Measurements from ENCODE around the gene COX7C.
"Not testable (repeated sequence)": the region's sequence is repeated elsewhere in the genome, so short reads cannot be mapped to it uniquely, and the experiment has no call there.

The COX7C gene, protein sequence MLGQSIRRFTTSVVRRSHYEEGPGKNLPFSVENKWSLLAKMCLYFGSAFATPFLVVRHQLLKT

DNA sequence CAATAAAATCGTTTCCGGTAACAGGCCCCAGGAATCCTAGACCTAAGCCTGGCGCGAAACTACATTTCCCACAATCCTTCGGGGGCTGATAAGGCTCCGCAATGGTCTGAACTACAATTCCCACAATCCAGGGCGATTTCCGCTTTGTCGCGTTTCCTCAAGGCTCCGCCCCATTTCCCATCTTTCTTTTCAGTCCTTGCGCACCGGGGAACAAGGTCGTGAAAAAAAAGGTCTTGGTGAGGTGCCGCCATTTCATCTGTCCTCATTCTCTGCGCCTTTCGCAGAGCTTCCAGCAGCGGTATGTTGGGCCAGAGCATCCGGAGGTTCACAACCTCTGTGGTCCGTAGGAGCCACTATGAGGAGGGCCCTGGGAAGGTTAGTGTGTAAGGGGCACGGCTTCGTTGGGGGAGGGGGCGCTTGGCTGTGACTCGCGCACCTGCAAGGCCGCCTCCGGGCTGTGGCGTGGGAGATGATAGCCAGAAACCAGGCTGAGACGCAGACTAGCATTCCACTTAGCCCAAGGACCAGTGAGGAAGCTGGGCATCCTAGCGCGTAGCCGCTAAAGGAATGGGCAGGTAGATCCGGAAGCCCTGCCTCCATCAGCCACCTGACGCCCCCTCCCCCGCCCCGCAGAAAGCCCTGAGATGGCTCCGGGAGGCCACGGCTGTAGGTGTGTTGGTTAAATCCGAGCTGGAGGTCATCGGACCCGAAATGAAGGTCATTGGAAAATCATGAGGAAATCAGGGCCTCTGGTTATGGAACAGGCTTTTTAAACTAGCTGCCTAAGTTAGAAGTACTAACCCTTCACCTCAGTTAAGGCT lies at the start of gene COX7C:
COX7C (plus strand) TSS at position 186 of the 821 bp plus-strand sequence; CDS start at position 301, 115 bp downstream.
- DNase-seq (ENCODE audit: low read depth in 3 of 3), result peak; percentile 80 to 93 (median 81)

DNA sequence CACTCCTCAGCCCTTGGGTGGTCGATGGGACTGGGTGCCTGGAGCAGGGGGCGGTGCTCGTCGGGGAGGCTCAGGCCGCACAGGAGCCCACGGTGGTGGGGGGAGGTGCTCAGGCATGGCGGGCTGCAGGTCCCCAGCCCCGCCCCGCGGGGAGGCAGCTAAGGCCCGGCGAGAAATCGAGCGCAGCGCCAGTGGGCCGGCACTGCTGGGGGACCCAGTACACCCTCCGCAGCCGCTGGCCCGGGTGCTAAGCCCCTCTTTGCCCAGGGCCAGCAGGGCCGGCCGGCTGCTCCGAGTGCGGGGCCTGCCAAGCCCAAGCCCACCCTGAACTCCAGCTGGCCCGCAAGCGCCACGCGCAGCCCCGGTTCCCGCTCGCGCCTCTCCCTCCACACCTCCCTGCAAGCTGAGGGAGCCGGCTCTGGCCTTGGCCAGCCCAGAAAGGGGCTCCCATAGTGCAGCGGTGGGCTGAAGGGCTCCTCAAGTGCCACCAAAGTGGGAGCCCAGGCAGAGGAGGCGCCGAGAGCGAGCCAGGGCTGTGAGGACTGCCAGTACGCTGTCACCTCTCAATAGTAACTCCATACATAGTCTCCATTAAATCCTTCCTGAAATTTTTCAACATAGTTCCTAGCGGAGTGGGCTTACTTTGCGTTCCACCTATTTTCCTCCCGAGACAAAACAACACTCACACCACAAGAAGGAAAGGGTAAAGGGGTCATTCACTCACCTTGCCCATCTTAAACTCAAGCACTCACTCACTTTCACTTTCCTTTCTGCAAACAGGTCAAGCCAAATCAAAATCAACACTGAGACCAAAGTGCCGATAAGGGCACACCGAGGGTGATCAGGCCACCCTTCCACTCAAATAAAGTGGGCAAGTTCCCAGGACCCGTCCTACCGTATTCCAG lies 48.0 kb upstream of the COX7C start:
- not testable (repeated sequence) for DNase-seq (ENCODE audit: low read depth in 3 of 3)

DNA sequence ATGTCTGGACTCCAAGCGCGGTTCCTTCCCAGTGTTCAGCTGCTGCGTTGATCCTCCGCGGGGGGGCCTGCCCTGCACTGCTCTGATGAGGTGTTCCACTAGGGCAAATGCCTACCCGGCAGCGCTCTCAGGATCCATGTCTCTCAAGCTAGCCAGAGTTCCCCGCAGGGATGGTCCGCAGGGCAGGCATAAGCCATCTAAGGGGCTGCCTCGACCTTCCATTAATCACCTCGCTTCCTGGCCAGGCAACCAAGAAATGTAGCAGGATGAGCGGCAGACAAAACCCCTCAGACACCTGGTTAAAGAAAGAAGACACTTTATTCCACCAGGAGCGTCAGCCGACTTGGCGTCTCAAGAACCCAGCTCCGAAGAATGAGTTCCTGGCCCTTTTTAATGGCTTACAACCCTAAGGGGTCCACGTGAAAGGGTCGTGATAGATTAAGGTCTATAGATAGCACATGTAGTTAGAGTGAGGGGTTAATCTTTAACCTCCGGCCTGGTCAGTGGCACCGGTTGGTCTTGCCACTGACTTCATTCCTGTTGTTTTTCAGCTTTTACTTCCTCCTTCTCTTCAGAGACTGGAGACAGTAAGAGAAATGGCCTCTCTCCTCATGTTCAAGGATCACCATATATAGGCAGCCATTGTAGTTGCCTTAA lies 47.2 kb upstream of the COX7C start:
- DNase-seq (ENCODE audit: low read depth in 3 of 3), result no peak

DNA sequence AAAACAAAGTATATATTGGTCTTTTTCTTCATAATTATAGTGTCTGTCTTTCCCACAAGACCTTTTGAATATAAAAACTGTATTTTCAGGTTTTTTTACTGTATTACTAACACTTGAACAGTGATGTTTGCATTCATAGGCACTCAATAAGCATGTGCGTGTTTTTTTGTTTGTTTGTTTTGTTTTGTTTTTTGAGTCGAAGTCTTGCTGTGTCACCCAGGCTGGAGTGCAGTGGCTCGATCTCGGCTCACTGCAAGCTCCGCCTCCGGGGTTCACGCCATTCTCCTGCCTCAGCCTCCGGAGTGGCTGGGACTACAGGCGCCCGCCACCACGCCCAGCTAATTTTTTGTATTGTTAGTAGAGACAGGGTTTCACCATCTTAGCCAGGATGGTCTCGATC lies 46.6 kb upstream of the COX7C start:
- DNase-seq (ENCODE audit: low read depth in 3 of 3), result not testable (repeated sequence)

DNA sequence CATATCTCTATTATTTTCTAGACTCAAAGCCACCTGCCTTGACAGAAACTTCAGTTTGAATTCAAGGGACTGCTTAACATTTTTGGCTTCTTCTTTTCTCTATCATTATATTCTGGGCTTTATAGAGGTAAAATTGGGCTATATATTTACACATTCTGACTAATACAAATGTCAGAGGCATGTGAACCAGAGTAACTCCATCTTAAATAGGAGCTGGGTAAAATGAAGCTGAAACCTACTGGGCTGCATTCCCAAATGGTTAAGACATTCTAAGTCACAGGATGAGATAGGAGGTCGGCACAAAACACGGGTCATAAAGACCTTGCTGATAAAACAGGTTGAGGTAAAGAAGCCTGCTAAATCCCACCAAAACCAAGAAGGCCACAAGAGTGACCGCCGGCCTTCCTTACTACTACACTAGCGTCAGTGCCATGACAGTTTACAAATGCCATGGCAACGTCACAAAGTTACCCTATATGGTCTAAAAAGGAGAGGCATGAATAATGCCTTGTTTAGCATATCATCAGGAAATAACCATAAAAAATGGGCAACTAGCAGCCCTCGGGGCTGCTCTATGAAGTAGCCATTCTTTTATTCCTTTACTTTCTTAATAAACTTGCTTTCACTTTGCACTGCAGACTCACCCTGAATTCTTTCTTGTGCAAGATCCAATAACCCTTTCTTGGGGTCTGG lies 44.8 kb upstream of the COX7C start:
- no peak for DNase-seq (ENCODE audit: low read depth in 3 of 3)

DNA sequence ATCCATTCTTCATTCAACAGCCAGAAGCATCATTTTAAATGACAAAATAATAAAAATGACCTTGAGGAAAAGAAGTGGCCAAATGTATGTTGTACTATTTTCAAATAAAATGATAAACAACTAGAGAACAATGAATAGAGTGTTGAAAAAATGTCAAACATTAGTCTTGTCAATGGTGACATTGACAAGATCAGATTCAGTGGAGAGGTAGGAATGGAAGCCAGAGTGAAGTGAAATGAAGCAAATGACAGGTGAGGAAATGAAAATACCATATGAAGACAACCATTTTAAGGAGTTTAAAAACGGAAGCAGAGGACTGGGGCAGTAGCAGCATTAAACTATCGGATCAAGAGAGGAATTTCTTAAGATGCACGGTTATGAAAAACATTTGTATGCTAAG lies 38.2 kb upstream of the COX7C start:
- no peak for DNase-seq (ENCODE audit: low read depth in 3 of 3)

DNA sequence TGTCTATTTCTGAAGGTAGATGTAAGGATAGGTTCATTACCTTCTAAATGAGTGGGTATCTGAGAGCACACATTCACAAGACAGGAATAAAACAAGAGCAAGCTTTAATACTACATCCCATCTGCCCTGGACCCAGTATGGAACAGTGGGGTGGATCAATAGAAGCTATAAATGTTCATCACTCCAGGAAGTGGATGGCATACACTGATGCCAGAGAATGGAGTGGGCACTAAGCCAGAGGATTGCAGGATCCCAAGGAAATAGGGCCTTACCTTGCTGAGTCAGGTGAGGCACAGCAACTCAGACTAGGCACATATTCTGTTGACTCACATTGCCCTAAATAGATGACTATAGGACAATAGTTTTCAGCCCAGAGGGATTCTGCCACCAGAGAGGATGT lies 21.3 kb upstream of the COX7C start:
- no peak for DNase-seq (ENCODE audit: low read depth in 3 of 3)

DNA sequence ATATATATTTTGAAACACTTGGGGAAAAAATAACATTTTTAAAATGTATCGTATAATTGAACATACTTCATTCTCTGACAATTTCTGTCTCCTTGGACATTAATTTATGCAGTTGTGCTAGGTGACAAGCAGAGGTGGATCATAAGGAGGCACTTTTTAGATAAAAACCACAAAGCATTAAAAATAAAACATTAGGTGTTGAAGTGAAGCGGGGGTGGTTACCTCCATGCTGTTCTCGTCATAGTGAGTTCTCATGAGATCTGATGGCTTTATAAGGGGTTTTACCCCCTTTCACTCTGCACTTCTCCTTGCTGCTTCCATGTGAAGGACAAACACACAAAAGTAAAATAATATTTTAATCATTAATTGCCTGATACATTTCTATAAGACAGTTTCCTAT lies 11.9 kb upstream of the COX7C start:
- no peak for DNase-seq (ENCODE audit: low read depth in 3 of 3)

DNA sequence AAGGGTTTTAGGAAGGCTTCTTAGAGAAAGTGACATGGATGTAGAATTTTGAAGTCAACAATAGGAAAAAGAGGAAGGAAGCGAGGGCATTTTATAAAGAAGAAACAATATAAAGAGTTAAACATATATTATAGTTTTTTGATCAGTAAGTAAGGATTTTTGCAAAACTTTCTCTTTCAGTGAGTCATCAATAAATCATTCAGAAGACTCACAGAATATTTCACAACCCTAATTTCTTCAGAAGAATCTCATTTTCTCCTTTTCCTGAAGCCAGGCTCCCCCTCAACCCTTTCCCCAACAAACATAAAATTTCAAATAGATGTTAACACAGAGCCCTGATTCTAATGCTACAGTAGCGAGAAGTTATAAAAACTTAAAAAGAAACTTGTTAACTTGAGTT lies 4.3 kb upstream of the COX7C start:
- DNase-seq (ENCODE audit: low read depth in 3 of 3), result no peak

DNA sequence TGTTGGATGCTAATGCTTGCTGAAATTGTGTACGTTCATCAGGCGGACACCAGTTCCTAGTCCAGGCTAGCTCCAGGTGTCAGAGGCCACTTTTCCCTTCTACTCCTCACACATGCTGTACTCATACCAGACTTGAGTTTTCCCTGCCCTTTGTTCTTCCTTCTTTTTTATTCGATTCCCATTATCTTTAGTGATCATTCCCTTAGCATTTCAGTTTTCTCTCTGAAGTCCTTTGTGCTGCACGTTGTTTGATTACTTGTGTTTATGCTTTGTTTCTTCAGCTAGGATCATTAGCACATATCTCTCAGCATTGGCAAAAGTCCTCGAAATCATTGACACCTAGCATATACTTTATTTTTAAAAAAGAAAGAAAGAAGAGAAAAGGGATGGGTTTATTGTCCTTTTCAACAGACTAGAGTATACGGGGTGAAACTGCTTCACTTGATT lies 409 bp upstream of the COX7C start:
- DNase-seq (ENCODE audit: low read depth in 3 of 3), result no peak

DNA sequence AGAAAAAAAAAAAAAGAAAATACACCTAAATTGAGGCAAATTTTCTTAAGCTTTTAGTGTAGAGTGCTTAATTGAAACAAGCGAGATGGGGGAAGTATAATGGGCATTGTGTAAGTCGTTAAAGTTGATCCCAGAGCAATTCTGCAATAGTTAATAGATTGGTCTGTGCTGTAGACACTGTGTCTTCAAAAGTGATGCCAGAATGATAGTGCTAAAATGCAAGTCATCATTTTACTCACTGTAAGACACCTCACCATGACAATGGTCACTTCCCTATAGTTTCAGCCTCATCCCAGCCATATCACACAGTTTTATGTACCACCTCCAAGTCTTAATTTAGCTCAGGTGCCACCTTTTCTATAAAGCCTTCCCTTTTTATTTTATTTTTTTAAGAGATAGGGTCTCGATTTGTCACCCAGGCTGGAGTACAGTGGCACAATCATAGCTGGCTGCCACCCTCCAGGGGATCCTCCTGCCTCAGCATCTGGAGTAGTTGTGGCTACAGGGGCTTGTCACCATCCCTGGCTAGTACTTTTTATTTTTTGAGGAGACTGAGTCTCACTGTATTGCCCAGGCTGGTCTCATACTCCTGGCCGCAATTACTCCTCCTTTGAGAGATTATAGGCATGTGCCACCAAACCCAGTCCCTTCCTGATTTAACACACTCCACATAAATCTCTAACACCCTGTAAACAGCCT lies 6.2 kb downstream of the COX7C start:
- no peak for DNase-seq (ENCODE audit: low read depth in 3 of 3)

DNA sequence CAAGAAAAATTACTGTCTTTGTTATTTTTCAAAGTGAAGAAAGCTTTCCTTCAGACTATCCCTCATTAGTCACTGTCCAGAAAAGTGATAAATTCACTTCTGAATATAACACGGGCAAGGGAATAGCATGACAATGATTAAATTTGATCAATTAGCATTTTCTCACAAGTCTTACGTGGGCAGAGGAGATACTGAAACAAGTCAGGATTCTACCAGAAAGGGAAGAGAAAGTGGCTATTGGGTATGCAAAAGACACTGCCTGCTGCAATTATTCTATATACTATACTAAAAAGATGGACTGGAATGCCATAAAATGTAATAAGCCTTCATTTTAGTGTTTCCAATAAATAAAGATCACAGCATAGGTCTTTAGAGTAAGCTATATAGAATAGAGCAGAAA lies 7.4 kb downstream of the COX7C start:
- no peak for DNase-seq (ENCODE audit: low read depth in 3 of 3)

DNA sequence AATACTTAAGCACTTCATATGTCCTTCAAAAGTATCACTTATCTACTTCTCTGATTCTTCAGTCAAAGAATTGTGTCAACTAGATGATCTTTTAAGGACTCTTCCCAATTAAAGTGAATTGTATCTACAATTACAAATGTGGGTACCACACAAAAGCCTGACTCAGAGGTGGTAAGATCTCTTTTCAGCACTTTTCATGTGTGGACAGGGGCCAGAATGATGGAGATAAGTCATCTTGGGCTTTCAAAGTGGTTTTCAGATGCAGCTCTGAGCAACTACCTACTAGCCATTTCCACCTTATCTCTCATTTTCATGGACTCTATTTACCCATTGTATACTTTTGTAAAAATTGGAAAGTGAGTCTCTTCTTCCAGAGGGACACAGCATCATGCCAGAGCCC lies 8.4 kb downstream of the COX7C start:
- DNase-seq (ENCODE audit: low read depth in 3 of 3), result no peak

DNA sequence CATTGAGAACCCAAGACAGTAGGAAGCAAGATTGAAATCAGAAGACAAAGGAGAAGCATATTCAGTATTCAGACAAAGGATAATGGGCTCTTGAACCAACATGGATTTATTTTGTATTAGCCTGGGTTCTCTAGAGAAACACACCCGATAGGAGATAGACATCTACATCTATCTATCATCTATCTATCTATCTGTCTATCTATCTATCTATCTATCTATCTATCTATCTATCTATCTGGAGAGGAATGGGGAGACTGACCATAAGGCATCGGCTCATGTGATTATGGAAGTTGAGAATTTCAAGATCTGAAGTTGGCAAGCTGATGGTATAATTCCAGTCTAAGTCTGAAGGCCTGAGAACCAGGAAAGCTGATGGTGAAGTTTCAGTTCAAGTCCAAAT lies 13.4 kb downstream of the COX7C start:
- DNase-seq (ENCODE audit: low read depth in 3 of 3), result no peak

DNA sequence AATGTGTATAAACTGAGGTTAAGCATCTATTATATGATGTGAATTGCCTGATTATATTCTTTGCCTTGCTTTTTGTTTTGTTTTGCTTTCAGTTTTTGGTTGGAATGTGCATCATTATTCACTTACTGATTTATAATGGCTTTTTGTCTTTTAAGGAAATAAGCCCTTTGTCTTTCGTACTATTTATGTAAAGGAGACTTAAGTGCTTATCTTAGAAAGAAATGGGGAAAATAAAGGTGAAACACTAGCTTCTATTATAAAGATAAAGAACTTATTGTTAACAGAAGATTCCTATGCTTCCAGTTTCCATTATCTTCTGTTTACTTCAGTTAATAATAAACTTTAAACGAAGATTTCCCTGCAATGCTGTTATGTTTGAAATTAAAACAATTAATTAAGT lies 23.3 kb downstream of the COX7C start:
- no peak for DNase-seq (ENCODE audit: low read depth in 3 of 3)

DNA sequence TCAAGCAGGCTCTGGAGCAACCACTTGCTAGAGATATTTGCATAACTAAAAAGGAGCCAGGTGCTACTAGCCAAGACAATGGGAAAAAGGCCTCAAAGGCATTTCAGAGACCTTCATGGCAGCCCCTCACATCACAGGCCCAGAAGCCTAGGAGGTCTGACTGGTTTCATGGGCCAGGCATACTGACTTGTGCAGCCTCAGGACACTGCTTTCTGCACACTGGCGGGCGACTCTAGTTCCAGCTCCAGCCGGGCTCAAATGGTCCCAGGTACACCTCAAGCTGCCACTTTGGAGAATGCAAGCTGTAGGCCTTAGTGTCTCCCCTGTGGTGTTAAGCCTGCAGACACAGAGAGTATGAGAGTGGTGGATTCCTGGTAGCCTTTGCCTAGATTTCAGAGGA lies 27.1 kb downstream of the COX7C start:
- no peak for DNase-seq (ENCODE audit: low read depth in 3 of 3)

DNA sequence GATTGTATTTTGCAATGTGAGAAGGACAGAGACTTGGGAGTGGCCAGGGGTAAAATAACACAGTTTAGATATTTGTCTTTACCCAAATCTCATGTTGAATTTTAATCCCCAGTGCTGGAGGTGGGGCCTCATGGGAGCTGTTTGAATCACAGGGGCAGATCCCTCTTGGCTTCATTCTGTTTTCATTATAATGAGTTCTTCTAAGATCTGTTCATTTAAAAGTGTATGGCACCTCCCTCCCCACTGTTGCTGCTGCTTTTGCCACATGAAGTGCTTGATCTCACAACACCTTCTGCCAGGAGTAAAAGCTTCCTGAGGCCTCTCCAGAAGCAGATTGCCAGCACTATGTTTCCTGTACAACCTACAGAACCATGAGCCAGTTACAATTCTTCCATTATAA lies 28.1 kb downstream of the COX7C start:
- no peak for DNase-seq (ENCODE audit: low read depth in 3 of 3)

DNA sequence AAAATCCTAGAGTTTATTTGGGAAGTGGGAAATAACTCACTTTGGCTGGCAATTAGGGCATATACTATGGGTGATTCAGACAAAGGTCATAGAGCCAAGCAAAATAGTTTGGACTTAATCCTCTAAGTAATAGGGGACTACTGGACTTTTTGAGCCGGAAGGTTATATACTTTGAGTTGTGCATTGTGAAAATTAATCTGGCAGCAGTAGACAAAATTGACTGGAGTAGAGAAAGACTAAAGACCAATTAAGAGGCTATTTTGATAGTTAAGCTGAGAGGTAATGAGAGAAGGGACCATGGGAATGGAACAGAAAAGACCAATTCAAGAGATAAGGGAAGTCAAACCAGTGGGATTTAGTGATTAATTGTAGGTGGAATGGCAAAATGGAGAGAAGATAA lies 28.9 kb downstream of the COX7C start:
- no peak for DNase-seq (ENCODE audit: low read depth in 3 of 3)

DNA sequence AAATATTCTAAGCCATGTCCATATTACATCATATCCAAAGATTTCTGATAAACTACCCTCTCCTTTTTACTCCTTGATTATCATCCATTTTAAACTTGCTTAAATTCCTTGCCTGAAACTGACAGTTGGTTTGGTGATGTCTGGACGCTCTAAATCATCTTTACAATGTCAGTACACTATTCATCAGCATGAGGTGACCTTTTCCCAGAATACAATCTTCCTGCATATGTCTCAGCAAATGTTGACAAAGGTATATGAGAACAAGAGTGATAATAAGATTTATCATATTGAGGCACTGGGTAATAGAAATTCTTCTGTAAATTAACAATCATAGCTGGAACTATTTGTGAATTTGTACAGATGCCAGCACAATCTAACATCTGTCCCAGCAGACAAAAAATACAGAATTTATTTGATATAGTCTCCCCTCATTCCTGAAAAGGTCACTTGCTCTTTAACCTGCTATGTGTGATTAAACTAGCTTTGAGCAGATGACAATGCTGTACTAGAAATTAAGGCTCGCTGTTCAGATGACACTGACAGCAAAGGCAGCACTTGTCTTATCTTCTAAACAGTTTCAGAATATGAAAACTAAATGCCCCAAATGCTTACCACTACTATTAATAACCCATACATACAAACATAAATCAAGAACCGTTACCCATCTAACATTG lies 32.2 kb downstream of the COX7C start:
- DNase-seq (ENCODE audit: low read depth in 3 of 3), result no peak

DNA sequence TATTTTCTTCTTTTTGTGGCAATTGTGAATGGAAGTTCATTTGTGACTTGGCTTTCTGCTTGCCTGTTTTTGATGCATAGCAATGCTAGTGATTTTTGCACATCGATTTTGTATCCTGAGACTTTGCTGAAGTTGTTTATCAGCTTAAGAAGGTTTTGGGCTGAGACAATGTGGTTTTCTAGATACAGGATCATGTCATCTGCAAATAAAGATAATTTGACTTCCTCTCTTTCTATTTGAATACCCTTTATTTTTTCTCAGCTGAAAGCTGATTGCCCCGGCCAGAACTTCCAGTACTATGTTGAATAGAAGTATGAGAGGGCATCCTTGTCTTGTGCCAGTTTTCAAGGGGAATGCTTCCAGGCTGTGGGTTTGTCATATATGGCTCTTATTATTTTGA lies 43.0 kb downstream of the COX7C start:
- not testable (repeated sequence) for DNase-seq (ENCODE audit: low read depth in 3 of 3)
